ENCODE data around the gene TREX2.

GRCh38 chrX:153445106-153445855, 575 bp downstream of the TREX2 start:
- TF ChIP-seq POLR2A (IDR thresholded peaks at IDR 0.05) (no peak), CTCF (IDR thresholded peaks at IDR 0.05) (no peak)
